ENCODE measurements around the gene POU2AF3.
"Not testable (repeated sequence)": the region's sequence is repeated elsewhere in the genome, so short reads cannot be mapped to it uniquely, and the experiment has no call there.

The POU2AF3 gene

DNA sequence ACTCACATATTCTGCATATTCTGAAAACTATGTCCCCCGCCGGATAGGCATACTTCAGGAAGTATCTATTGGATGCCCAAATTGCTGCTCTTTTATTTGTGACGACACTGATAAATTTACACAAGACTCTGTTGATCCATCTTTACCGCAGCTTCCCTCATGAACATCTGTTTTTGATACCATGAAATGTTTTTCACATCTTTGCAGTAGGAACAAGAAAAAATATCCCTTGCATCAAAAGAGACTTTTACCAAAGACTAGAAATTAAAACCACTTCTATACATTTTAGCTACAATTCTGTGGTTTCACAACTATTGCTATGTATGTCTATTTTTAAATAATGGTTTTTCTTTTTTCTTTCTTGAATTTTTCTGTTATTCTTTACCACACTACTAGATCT is 37.5 kb upstream of the POU2AF3 start:
- CTCF ChIA-PET: interaction anchor here (1.1 to 2.0 kb wide), 4 partner anchors 15 to 186 kb away, joined by 3 to 10 read pairs (median 4); partner anchors contain the start of gene POU2AF2
- TF ChIP-seq, protein P1, sequence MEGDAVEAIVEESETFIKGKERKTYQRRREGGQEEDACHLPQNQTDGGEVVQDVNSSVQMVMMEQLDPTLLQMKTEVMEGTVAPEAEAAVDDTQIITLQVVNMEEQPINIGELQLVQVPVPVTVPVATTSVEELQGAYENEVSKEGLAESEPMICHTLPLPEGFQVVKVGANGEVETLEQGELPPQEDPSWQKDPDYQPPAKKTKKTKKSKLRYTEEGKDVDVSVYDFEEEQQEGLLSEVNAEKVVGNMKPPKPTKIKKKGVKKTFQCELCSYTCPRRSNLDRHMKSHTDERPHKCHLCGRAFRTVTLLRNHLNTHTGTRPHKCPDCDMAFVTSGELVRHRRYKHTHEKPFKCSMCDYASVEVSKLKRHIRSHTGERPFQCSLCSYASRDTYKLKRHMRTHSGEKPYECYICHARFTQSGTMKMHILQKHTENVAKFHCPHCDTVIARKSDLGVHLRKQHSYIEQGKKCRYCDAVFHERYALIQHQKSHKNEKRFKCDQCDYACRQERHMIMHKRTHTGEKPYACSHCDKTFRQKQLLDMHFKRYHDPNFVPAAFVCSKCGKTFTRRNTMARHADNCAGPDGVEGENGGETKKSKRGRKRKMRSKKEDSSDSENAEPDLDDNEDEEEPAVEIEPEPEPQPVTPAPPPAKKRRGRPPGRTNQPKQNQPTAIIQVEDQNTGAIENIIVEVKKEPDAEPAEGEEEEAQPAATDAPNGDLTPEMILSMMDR (IDR thresholded peaks at IDR 0.05; ENCODE audit: control extremely low read depth, extremely low read depth, low read depth, missing control alignments): no peak
- POLR2A ChIA-PET: no interaction called here
- no peak for DNase-seq (ENCODE audit: extremely low spot score)

DNA sequence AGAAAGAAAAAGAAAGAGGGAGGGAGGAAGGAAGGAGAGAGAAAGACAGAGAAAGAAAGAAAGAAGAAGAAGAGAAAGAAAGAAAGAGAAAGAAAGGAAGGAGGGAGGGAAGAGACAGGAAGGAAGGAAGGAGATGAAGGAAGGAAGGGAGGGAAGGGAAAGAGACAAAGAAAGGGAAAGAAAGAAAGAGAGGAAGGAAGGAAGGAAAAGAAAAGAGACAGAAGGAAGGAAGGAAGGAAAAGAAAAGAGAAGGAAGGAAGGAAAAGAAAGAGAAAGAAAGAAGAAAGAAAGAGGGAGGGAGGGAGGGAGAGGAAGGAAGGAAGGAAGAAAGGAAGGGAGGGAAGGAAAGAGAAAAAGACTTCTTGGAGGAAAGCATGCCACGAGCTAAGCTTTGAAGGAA is 33.7 kb upstream of the POU2AF3 start:
- TF ChIP-seq, protein P1 (IDR thresholded peaks at IDR 0.05; ENCODE audit: control extremely low read depth, extremely low read depth, low read depth, missing control alignments): no peak
- CTCF ChIA-PET: interaction anchor here (1.8 kb wide), 1 partner anchor 18 kb away, joined by 7 read pairs; no protein-coding TSS in a partner anchor
- POLR2A ChIA-PET: no interaction called here
- no peak for DNase-seq (ENCODE audit: extremely low spot score)

DNA sequence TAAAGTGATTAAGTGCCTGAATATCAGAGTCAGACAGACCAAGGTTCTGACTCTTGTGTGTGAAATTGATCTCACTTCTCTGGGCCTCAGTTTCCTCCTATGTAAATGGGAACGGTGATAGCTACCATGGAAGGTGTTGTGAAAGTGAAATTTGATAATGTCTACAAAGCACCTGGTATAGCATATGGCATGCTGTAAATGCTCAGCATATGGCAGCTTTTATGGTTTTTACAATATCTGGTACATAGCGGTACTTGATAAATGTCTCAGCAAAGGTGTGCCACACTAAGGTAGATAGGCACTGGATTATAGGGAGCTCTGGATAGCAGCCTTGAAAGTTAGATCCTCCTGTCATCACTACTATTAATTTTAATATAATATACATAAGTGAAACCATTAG is 32.9 kb upstream of the POU2AF3 start:
- TF ChIP-seq, protein P1 (IDR thresholded peaks at IDR 0.05; ENCODE audit: control extremely low read depth, extremely low read depth, low read depth, missing control alignments): no peak
- ChIA-PET CTCF (interaction anchor here (1.8 kb wide), 1 partner anchor 17 kb away, joined by 7 read pairs; no protein-coding TSS in a partner anchor), POLR2A (no interaction called here)
- DNase-seq (ENCODE audit: extremely low spot score): no peak

DNA sequence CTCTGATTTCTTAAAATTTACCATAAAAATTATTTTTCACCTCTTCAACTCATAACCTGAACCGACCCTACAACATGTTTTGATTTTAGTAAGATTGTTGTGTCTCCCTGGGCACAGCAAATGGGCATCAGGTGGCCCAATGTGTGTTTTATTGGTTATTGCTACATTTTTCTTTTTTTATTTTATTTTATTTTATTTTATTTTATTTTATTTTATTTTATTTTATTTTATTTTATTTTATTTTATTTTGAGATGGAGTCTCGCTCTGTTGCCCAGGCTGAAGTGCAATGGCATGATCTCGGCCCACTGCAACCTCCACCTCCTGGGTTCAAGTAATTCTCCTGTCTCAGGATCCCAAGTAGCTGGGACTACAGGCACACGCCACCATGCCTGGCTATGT is 30.0 kb upstream of the POU2AF3 start:
- POLR2A ChIA-PET; DNase-seq (ENCODE audit: extremely low spot score); CTCF ChIA-PET: not testable (repeated sequence)

DNA sequence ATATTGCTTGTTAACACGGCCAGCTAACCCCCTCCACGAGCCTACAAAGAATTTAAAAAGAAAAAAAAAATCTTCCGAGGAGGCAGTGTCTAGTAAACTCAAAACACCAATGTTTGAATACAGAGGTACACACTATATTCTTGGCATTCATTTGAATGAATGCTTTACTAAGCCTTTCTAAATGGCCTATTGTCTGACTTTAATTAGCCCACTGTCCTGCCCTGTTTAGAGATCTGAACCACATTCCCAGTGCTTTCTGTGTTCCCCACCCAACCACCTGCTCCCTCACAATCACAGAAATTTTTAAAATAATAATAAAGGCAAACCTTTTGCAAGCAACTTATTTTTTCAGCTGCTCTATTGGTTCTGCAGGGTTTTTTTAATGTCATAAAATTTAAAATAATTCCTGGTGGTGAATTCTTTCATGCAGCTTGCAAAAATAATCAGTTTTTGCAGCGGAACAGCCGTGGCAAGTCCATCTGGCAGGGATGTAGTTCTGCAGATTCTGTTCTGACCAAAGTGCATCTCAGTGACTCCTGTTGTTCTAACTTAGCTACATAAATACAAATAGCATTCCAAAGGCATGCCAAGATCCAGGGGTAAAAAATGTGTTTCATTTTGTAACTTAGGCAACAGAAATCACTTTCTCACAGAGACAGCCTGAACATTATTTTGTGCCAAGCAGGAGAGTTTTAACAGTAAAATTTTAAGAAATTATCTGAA is 29.0 kb upstream of the POU2AF3 start:
- ChIA-PET CTCF (interaction anchor here (1.0 to 1.2 kb wide), 3 partner anchors 13 to 181 kb away, joined by 3 to 4 read pairs (median 3); no protein-coding TSS in a partner anchor), POLR2A (no interaction called here)
- TF ChIP-seq, protein P1 (IDR thresholded peaks at IDR 0.05; ENCODE audit: control extremely low read depth, extremely low read depth, low read depth, missing control alignments): no peak
- DNase-seq (ENCODE audit: extremely low spot score): no peak

DNA sequence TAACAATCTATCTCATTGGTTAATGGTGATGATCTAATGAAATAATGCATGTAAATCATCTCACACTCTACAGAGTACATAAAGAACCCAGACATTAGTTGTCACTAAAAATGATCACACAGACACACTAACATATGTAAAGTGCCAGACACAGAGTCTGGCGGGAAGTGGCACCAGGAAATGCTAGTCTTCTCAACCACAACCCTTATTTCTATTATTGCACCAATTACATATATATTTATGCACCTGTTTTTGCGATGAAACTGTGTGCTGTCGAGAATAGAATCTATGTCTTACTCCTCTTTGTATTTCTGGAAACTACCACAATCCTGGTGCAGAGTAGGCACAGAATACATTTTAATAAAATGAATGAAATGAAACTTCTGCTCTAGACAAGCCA is 25.9 kb upstream of the POU2AF3 start:
- TF ChIP-seq, protein P1 (IDR thresholded peaks at IDR 0.05; ENCODE audit: control extremely low read depth, extremely low read depth, low read depth, missing control alignments): no peak
- POLR2A ChIA-PET: no interaction called here
- no peak for DNase-seq (ENCODE audit: extremely low spot score)
- CTCF ChIA-PET: interaction anchor here (1.5 to 3.0 kb wide), 2 partner anchors 10 kb away, joined by 3 to 13 read pairs; no protein-coding TSS in a partner anchor

DNA sequence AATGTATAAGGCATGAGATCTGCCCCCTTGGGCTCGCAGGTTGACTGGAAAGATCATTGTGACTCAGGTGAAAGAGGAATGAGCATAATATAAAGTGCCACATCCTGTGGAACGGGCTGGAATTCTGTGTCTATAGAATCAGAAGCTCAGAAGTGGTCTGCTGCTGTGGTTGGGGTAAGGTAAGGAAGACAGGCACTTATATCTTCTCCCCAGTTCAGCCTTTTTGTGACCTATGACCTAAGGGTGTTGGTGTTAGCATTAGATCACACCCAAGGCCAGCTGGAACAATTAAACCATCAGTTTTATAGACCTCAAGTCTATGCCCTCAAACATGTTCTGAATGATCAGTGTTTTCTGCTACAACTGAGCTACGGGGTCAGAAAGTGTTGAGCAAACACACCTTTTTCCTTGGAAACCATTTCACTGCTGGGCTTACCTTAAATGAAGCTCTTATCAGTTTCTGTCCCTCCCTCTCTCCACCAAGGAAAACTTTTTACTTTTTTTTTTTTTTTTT is 15.7 kb upstream of the POU2AF3 start:
- ChIA-PET POLR2A (interaction anchor here (0.7 kb wide), 1 partner anchor 167 kb away, joined by 7 read pairs; no protein-coding TSS in a partner anchor), CTCF (interaction anchor here (0.6 to 15.6 kb wide), 35 partner anchors 8 to 1082 kb away, joined by 3 to 386 read pairs (median 4); partner anchors contain the start of genes POU2AF1 and POU2AF3)
- DNase-seq (ENCODE audit: extremely low spot score): no peak
- TF ChIP-seq, protein P1 (IDR thresholded peaks at IDR 0.05; ENCODE audit: control extremely low read depth, extremely low read depth, low read depth, missing control alignments): no peak
